Natural killer cell treated with Interleukin-12 subunit alpha and Interleukin-12 subunit beta and Interleukin-15 and Interleukin-18, amount 100 ng/mL, for 72 hours (primary cell): ENCODE data around the gene SPHK1. TPM values are rescaled to one million over a fixed set of nuclear protein-coding genes. Genes with fewer than 3 reads are reported as not detected.

ENCODE experiments used
- ATAC-seq, 2 donors: fragments of 150-1000 bp; cut with Tn5 transposase in 1 of 2; sonication (Bioruptor Pico), chemical (Tn5 transposase) in 1 of 2; 2 replicates each; pipeline ENCODE4 v1.10.0; 2021
- DNase-seq: peaks from one replicate; pipeline ENCODE4 v3.0.0; 2022; ENCODE audit warnings: low spot score
- H3K27ac Mint-ChIP-seq, 2 donors: 1 replicate in 1 of 2; 2 replicates in 1 of 2; pipeline ENCODE4 v1.8.0; 2022; ENCODE audit warnings: mixed read lengths in 2 of 2, mild to moderate bottlenecking in 1 of 2, moderate library complexity in 1 of 2
- H3K27me3 Mint-ChIP-seq, 2 donors: 1 replicate in 1 of 2; 2 replicates in 1 of 2; pipeline ENCODE4 v1.8.0; 2022; ENCODE audit warnings: mixed read lengths in 2 of 2
- H3K36me3 Mint-ChIP-seq: one replicate; pipeline ENCODE4 v1.8.0; 2022; ENCODE audit warnings: mixed read lengths
- H3K4me1 Mint-ChIP-seq, 2 donors: 1 replicate in 1 of 2; 2 replicates in 1 of 2; pipeline ENCODE4 v1.8.0; 2022; ENCODE audit warnings: low read depth in 2 of 2, mixed read lengths in 2 of 2, mild to moderate bottlenecking in 1 of 2
- H3K4me3 Mint-ChIP-seq: one replicate; pipeline ENCODE4 v1.8.0; 2022; ENCODE audit warnings: mixed read lengths
- H3K9me3 Mint-ChIP-seq: 2 replicates; pipeline ENCODE4 v1.8.0; 2022; ENCODE audit warnings: mixed read lengths
- total RNA-seq, 2 donors: library from RNA; stranded (reverse); gene quantifications; one replicate each; pipeline ENCODE4 v1.2.3, GENCODE V29; 2022

The SPHK1 gene
- total RNA-seq, 2 donors from 2014 or later = 13.9 to 14.5 TPM

DNA sequence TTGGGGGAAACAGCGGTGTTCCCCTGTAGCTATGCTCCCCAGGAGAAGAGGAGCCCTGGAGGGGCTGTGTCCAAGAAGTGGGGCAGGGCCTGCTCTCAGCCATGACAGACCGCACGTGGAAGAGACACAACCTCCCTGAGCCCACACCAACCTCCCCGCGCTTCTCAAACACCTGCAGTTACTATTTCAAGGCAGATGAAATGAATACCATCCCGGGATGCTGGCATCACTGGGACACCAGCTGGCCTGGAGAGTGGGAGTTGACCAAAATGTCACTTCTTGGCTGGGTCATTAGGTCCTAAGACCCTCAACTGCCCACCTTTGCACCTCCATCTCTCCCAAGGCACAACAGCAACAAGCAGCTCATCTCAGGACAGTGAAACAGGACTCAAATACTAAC lies 32.0 kb downstream of the SPHK1 start:
- Mint-ChIP-seq H3K9me3 (no peaks in the 10 kb centered on the region), H3K27me3 (no peaks in the 10 kb centered on the region), H3K36me3 (no peaks in the 10 kb centered on the region), H3K4me3 (no peak overlapping the region), H3K27ac (no peak overlapping the region), H3K4me1 (peaks cover 12 to 24% of the 10 kb centered on the region in 2 donors)
- DNase-seq (peak; percentile 20), ATAC-seq (no peak)

DNA sequence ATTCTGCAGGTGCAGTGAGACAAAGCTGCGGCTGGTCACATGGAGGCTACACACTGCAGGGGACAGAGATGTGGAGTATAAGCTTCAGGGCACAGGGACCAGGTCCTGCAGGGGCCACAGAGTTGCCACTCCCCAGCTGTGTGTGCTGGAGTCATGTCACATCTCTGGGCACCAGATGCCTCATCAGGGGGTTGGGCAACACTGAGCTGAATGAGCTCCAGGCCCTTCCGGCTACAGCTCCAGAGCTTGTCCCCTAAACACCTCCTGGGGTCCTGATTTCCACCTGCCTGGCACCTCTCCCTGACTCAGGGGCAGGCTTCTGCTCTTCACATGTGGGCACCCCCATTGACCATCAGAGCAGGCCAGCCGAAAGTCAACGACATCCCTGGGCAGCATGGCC lies 32.5 kb downstream of the SPHK1 start:
- DNase-seq = peak; percentile 34
- H3K27me3 Mint-ChIP-seq = no peaks in the 10 kb centered on the region
- no peak for ATAC-seq
- H3K4me1 Mint-ChIP-seq = peaks cover 12 to 28% of the 10 kb centered on the region in 2 donors
- H3K36me3 Mint-ChIP-seq = no peaks in the 10 kb centered on the region
- no peak overlapping the region for H3K27ac Mint-ChIP-seq
- no peak overlapping the region for H3K4me3 Mint-ChIP-seq
- H3K9me3 Mint-ChIP-seq = no peaks in the 10 kb centered on the region

DNA sequence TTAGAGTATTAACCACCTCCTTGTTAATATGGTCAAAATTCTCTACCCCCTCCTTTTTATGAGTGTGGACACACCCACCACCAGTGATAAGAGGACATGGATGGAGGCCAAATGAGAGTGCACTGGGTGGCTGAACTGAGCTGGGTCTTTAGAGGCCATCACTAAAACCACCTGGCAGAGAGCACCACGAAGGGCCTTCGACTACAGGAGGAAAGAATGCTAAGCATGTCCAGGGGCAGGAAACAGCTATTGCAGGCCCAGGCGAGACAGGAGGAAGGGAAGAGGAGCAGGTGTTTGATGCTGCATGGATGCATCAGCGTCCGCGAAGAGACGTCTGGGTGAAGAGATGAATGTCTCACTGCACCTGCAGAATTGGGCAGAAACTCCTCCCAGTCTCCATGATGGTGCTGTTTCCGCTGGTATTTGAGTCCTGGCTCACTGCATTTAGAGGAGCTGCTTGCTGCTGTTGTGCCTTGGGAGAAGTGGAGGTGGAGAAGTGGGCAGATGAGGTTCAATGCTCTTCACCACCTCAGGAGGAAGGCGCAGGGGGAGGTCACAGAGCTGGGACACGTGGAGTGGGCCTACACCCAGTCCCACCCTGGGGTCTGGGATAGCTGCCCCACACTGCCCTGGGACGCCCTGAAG lies 33.2 kb downstream of the SPHK1 start:
- Mint-ChIP-seq H3K27ac (peak overlapping the region in 1 of 2 donors; percentile 3), H3K4me1 (peaks cover 14 to 34% of the 10 kb centered on the region in 2 donors), H3K4me3 (no peak overlapping the region), H3K9me3 (no peaks in the 10 kb centered on the region), H3K27me3 (no peaks in the 10 kb centered on the region), H3K36me3 (no peaks in the 10 kb centered on the region)
- DNase-seq (no peak), ATAC-seq (peak in 1 of 2 donors; percentile 31)

DNA sequence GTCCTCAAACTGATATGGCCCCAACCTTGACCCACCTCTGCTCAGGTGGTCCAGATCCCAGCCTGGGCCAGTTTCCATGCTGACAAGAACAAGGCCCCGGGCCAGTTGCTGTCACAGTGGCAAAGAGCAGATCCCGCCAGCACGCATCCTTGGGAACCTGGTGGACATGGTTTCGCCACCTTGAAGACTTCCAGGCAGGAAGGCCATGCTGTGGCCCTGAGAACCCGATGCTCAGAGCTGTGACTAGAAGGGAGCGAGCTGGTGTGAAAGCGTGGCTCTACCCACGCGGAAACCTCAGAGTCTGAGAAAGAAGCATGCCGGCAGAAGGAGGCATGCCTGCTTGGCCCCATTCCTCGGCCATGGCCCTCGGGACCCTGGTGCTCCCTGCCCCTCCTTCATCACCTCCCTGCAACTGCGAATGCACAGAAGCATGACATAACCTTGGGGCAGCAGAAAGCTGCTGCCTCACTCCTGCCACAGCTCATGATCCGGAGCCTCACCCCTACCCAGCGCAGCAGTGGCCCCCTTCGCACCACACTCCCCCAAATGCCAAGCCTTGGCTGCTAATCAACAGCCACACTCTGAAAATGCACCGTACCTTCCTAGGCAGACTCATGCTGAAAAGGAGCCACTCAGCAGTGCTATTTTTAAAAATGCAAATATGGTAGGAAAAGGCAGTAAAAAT lies 35.3 kb downstream of the SPHK1 start:
- Mint-ChIP-seq H3K4me3 (no peak overlapping the region), H3K27ac (no peak overlapping the region), H3K27me3 (no peaks in the 10 kb centered on the region), H3K4me1 (peaks cover 18 to 37% of the 10 kb centered on the region in 2 donors), H3K36me3 (no peaks in the 10 kb centered on the region), H3K9me3 (no peaks in the 10 kb centered on the region)
- no peak for ATAC-seq
- DNase-seq = peak; percentile 46

DNA sequence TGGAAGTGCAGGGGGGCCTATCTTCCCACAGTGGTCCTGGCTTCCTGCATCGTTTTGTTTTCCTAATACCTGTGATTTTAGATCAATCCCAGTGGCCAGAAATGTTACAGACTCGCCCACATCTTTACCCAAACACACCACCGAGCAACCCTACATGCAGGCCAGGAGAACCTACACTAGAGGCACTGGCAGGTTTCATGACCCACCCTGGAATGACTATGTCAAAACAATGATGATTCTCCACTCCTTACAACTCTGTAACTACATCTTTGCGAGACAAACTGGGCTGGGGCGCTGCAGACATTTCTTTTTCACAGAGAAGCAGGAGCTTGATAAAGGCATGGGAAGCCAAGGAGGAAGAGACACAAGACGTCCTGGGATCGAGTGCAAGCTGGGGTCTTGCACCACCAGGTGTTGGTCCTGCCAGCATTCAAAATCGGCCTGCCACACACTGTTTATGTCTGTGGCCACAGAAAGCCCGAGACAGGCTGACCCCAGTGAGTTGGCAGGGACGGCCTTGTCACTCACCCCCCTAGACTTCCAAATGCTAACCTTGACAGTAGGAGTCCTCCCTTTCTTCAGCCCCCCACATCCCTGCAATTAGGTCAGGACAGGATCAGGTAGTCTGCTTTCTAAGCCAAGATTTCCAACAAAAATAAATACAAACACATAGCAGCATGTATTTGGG lies 36.1 kb downstream of the SPHK1 start:
- H3K36me3 Mint-ChIP-seq = no peaks in the 10 kb centered on the region
- ATAC-seq = no peak
- no peak overlapping the region for H3K4me3 Mint-ChIP-seq
- peaks cover 18 to 39% of the 10 kb centered on the region in 2 donors for H3K4me1 Mint-ChIP-seq
- H3K27me3 Mint-ChIP-seq = no peaks in the 10 kb centered on the region
- H3K27ac Mint-ChIP-seq = peak overlapping the region in 1 of 2 donors; percentile 47
- DNase-seq = peak; percentile 1
- H3K9me3 Mint-ChIP-seq = no peaks in the 10 kb centered on the region

DNA sequence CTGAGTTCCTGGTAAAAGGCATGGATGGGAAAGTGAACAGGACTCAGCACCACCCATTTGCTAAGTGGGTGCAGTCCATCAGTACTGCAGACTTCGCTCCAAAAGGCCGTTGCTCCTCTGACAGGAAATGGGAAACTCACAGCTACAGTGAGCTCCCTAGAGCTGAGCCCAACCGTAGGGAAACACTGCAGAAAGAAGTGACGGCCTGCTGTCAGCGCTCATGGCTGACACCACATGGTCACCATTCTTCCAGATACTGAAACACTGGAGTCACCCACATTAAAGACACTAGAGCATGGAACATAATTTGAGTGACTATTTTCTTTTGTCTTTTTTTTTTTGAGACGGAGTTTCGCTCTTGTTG lies 36.6 kb downstream of the SPHK1 start:
- ATAC-seq (no peak), DNase-seq (no peak)
- H3K36me3 Mint-ChIP-seq = no peaks in the 10 kb centered on the region
- no peak overlapping the region for H3K4me3 Mint-ChIP-seq
- no peaks in the 10 kb centered on the region for H3K27me3 Mint-ChIP-seq
- peaks cover 18 to 42% of the 10 kb centered on the region in 2 donors for H3K4me1 Mint-ChIP-seq
- H3K9me3 Mint-ChIP-seq = no peaks in the 10 kb centered on the region
- peak overlapping the region in 1 of 2 donors; percentile 47 for H3K27ac Mint-ChIP-seq

DNA sequence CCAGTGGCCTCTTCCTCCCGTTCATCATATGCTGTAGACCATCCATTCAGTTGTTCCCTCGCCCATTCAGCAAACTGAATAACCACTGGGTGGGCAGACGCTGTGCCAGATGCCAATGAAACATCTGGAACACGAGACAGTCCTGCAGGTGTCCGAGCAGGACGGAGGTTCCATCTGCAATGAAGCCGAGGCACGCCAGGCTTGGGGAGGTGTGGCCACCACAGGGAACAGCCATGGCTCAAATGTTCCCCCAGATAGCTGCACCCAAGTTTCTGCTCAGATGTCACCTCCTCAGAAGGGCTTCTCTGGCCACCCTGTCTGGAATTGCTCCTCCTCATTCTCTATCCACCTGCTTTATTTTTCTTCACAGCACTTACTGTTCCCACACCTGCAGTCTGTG lies 38.0 kb downstream of the SPHK1 start:
- Mint-ChIP-seq H3K4me1 (peaks cover 20 to 38% of the 10 kb centered on the region in 2 donors), H3K27ac (peak overlapping the region in 1 of 2 donors; percentile 5), H3K36me3 (no peaks in the 10 kb centered on the region), H3K4me3 (no peak overlapping the region), H3K27me3 (no peaks in the 10 kb centered on the region), H3K9me3 (no peaks in the 10 kb centered on the region)
- no peak for ATAC-seq
- DNase-seq = no peak

DNA sequence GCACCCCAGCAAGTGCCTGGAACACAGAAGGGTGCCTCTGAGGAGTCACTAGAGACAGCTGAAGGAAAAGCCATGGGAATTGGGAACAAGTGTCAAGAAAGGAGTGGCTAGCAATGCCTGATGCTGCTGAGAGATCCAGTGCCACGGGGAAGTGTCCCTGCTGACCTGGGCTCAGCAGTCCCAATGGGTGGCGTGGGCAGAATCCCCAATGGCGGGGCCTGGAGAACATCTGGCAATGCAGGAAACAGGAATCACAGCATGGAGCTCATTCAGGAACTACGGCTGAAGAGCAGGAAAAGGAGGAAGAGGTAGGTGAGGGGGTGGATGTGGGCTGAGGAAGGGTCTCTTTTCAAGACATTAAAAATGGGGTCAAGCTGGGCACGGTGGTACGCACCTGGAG lies 38.5 kb downstream of the SPHK1 start:
- H3K4me3 Mint-ChIP-seq = no peak overlapping the region
- no peaks in the 10 kb centered on the region for H3K27me3 Mint-ChIP-seq
- DNase-seq (no peak), ATAC-seq (no peak)
- H3K27ac Mint-ChIP-seq = peak overlapping the region in 1 of 2 donors; percentile 5
- H3K4me1 Mint-ChIP-seq = peaks cover 24 to 36% of the 10 kb centered on the region in 2 donors
- no peaks in the 10 kb centered on the region for H3K9me3 Mint-ChIP-seq
- no peaks in the 10 kb centered on the region for H3K36me3 Mint-ChIP-seq

DNA sequence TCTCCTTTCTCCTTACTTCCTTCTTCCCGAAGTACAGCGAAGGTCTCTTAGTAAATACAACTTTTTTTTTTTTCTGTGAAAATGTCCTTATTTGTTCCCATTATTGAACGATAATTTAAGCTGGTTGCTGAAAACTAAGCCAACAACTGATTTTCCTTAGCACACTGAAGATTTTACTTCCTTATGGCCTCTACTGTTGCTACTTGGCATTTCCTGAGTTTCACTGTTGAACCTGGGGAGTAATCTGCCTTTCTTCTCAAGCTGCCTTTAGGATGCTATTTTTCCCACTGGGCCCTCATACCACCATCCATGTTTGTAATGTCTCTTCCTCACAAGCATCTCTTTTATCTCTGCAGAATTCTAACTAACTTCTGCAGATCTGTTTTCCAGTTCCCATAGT lies 42.4 kb downstream of the SPHK1 start:
- no peaks in the 10 kb centered on the region for H3K9me3 Mint-ChIP-seq
- DNase-seq = no peak
- no peak for ATAC-seq
- peaks cover 25% of the 10 kb centered on the region in 2 donors for H3K4me1 Mint-ChIP-seq
- H3K4me3 Mint-ChIP-seq = no peak overlapping the region
- no peaks in the 10 kb centered on the region for H3K27me3 Mint-ChIP-seq
- H3K36me3 Mint-ChIP-seq = no peaks in the 10 kb centered on the region
- no peak overlapping the region for H3K27ac Mint-ChIP-seq

DNA sequence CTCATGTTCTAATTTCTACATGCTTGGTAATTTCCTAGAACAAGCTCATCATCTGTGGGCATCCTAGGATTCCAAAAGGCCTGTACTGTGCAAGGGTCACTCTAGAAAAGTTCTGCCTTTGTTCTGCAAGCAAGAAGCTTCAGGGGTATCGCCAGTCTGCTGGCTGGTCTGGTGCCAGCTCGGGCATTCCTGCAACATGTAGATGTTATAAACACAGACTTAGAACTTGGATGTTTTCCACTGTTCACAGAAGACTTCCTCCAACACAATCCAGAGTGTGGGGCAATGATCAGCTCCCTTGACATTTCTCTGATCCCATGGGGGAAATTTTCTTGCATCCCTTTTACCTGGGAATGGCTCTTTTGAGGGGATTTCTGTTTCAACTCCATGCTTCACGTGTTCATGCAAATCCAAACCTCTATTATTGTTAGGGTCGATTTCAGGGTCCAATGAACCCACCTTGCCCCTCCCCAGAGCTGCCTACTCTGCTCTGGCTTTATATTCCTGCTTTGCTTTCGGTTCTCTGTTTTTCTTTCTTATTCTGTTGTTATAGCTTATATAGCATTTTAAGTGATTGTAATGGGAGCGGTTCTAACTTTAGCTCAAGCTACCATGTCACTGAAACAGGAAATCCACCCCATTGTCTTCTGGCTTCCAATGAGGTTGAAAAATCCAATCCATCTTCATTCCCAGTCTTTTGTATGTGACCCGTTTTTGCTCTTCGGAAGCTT lies 43.3 kb downstream of the SPHK1 start:
- Mint-ChIP-seq H3K9me3 (no peaks in the 10 kb centered on the region), H3K27ac (peak overlapping the region in 1 of 2 donors; percentile 52), H3K4me3 (no peak overlapping the region), H3K27me3 (no peaks in the 10 kb centered on the region), H3K36me3 (no peaks in the 10 kb centered on the region), H3K4me1 (peaks cover 23 to 24% of the 10 kb centered on the region in 2 donors)
- DNase-seq (no peak), ATAC-seq (no peak)

DNA sequence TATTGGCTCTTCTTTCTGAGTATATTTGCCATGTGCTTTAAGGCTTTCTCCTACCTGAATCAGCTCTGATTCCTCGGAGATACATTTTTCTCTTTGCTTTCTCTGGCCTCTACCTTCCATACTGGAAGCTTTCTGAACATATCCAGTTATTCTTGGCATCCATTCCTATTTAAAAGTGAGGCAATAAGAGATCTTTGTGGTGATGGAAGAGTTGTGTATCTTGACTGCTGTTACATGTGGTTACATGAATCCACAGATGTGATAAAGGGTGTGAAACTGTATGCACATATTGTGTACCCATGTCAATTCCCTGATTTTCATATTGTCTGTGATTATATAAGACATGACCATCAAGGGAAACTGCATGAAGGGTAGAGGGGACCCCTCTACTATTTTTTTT lies 44.1 kb downstream of the SPHK1 start:
- Mint-ChIP-seq H3K27me3 (no peaks in the 10 kb centered on the region), H3K4me3 (no peak overlapping the region), H3K9me3 (no peaks in the 10 kb centered on the region), H3K27ac (peak overlapping the region in 1 of 2 donors; percentile 52), H3K36me3 (no peaks in the 10 kb centered on the region), H3K4me1 (peaks cover 19 to 21% of the 10 kb centered on the region in 2 donors)
- no peak for ATAC-seq
- DNase-seq = no peak

DNA sequence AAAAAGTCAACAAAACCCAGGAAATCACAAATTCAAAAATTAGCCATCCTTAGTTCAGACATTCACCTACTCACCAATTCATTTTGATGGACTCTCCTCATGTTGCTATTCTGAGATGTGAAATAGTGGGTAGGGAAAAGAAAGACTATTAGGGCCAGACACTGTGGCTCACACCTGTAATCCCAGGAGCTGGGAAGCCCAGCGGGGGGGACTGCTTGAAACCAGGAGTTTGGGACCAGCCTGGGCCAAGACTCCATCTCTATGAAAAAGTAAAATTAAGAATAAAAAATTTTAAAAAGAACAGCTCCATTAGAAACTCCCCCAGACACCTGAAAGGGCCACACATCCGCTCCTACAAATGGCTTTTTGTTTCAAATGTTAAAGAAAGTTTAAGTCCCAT lies 47.1 kb downstream of the SPHK1 start:
- Mint-ChIP-seq H3K4me1 (peaks cover 19 to 22% of the 10 kb centered on the region in 2 donors), H3K4me3 (no peak overlapping the region), H3K36me3 (no peaks in the 10 kb centered on the region), H3K27me3 (no peaks in the 10 kb centered on the region), H3K27ac (no peak overlapping the region), H3K9me3 (no peaks in the 10 kb centered on the region)
- no peak for DNase-seq
- ATAC-seq = no peak

DNA sequence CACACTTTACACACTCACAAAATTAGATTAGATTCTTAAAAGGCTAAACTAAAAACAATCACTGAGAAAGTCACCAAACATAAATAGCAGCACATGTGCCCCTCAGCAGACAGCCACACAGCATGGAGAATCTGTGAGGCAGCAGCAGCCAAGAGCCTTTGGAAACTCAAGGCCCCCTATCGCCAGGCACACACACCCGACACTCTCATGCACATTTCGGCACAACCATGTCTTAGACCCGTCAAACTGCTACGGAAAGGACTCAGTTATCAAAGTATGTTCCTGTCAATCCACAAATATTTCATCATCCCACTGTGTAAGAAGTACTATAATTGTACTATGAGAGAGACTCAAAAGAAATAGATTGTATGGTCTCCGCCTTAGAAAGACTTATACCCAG lies 47.6 kb downstream of the SPHK1 start:
- ATAC-seq (no peak), DNase-seq (no peak)
- no peak overlapping the region for H3K4me3 Mint-ChIP-seq
- H3K27me3 Mint-ChIP-seq = no peaks in the 10 kb centered on the region
- no peaks in the 10 kb centered on the region for H3K36me3 Mint-ChIP-seq
- no peaks in the 10 kb centered on the region for H3K9me3 Mint-ChIP-seq
- H3K4me1 Mint-ChIP-seq = peaks cover 19 to 25% of the 10 kb centered on the region in 2 donors
- no peak overlapping the region for H3K27ac Mint-ChIP-seq
